HUDEP-2 (cell line): Measurements from ENCODE around the gene DRD1.
A peak's percentile ranks its signal among the peaks of the same experiment; 100 is the strongest.

Source experiments
- DNase-seq, 76 experiments: peaks; one replicate each; lab custom pipeline; 2025; ENCODE audit not compliant: unreplicated experiment in 76 of 76; lab: John Stamatoyannopoulos, UW

The DRD1 gene

GRCh38 chr5:175444060-175444904, at the start of gene DRD1:
Gene DRD1 (minus strand): TSS chr5:175444182. CDS start chr5:175443099, 1,083 bp downstream.
- DNase-seq, result peak in 21 of 76 experiments; percentile 3 to 27 (median 11)

GRCh38 chr5:175493726-175494125, 49.7 kb upstream of the DRD1 start:
- DNase-seq, result no peak

GRCh38 chr5:175493260-175493659, 49.3 kb upstream of the DRD1 start:
- no peak for DNase-seq

- DNase-seq, result no peak
Measured at GRCh38 chr5:175491223-175491622, 47.2 kb upstream of the DRD1 start.

- peak in 1 of 76 experiments; percentile 8 for DNase-seq
Measured at GRCh38 chr5:175489693-175490443, 45.9 kb upstream of the DRD1 start.

GRCh38 chr5:175487514-175488222, 43.7 kb upstream of the DRD1 start:
- DNase-seq, result no peak

- DNase-seq, result no peak
Measured at GRCh38 chr5:175485631-175486030, 41.6 kb upstream of the DRD1 start.

- DNase-seq, result no peak
Measured at GRCh38 chr5:175484829-175485228, 40.8 kb upstream of the DRD1 start.

- DNase-seq, result no peak
Measured at GRCh38 chr5:175484322-175484721, 40.3 kb upstream of the DRD1 start.

- DNase-seq, result no peak
Measured at GRCh38 chr5:175483337-175483736, 39.4 kb upstream of the DRD1 start.

- DNase-seq, result peak in 1 of 76 experiments; percentile 19
Measured at GRCh38 chr5:175479125-175479881, 35.3 kb upstream of the DRD1 start.

GRCh38 chr5:175478384-175479124, 34.6 kb upstream of the DRD1 start, which contains the start of gene SFXN1:
Gene SFXN1 (plus strand): TSS chr5:175478560. CDS start chr5:175492104, 13,544 bp downstream.
- DNase-seq, result peak in 70 of 76 experiments; percentile 2 to 78 (median 51)

GRCh38 chr5:175478008-175478383, 34.0 kb upstream of the DRD1 start:
- DNase-seq, result no peak

- DNase-seq, result no peak
Measured at GRCh38 chr5:175477440-175477839, 33.5 kb upstream of the DRD1 start.

GRCh38 chr5:175475248-175475647, 31.3 kb upstream of the DRD1 start:
- DNase-seq, result no peak

GRCh38 chr5:175472378-175472777, 28.4 kb upstream of the DRD1 start:
- no peak for DNase-seq

- no peak for DNase-seq
Measured at GRCh38 chr5:175471628-175472027, 27.6 kb upstream of the DRD1 start.

GRCh38 chr5:175471196-175471595, 27.2 kb upstream of the DRD1 start:
- no peak for DNase-seq

- DNase-seq, result no peak
Measured at GRCh38 chr5:175470781-175471180, 26.8 kb upstream of the DRD1 start.

- no peak for DNase-seq
Measured at GRCh38 chr5:175469916-175470315, 25.9 kb upstream of the DRD1 start.
